Left cardiac atrium (tissue), 4 donors: ENCODE data around the gene TMEM208. TPM values are rescaled to one million over a fixed set of nuclear protein-coding genes. Genes with fewer than 3 reads are reported as not detected.
A peak's percentile ranks its signal among the peaks of the same experiment; 100 is the strongest.

Experiments
- ATAC-seq, 2 donors: fragments of 200-7000 bp; cut with Tn5 transposase; one replicate each; pipeline ENCODE4 v1.9.1; 2020; ENCODE audit warnings: mild to moderate bottlenecking in 2 of 2, moderate library complexity in 2 of 2
- DNase-seq: peaks from one replicate; pipeline ENCODE4 v3.0.0-alpha.2; 2020
- intact Hi-C, 2 donors: fragments of 100-400 bp; cut with DNase I; formaldehyde crosslinking; loops; one replicate each; pipeline versions ENCODE4 v1.14.1 to v1.15.1; 2022 to 2023
- total RNA-seq, 2 donors: library from RNA; stranded (reverse); fragmentation: NEBNext Ultra II Directional; extraction: Animal tissue kit (Norgen Biotek cat#: 25700); gene quantifications; one replicate each; pipeline ENCODE4 v1.2.1, GENCODE V29; 2021
- donor health status: DM: no; HTN: yes; CAD: no.
- donor health status: DM: no; HTN: yes; CAD: no; lungs with severe emphysema.
- donor health status: DM: yes; HTN: yes; CAD: no.
- donor health status: Dilated cardiomyopathy.

Gene TMEM208
- total RNA-seq, 2 donors from 2014 or later, result 17.4 to 25.3 TPM

DNA sequence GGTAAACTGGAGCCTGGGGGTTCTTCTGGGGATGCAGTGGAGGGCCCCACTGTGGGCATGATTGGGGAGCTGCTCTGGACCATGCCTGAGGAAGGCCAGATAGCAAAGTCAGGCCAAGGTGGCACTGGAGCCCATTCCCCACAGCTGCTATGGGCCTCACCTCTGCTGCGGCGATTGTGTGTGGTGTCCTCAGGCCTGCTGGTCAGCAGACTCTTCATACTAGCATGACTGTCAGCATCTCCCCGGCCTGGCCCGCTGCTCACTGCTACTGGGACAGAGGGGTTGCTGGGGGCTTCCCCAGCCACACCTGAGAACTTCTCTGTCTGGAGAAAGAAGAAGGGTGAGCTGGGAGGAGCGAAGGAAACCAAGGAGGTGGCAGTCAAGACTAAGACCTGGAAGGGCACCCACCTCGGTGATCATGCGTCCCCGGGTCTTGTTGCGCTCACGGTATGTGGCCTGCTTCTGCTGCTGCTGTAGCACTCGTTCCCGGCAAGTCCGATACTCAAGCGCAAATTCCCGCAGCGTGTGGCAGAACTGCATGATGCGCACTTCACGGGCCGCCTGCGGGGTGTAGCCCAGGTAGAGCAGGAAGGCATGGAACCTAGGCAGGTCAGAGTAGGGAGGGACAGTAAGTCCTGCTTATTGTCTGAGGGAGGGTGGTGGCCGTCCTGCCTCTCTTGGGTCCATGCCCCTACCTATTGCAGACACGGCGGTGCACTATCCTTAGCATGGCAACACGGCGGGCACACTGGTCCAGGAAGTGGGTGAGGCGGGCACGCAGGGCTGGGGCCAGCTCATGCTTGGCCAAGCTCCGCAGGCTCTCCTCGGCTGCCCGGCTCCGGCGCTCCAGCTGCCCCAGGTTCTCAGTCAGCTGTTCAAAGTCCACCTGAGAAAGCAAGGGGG is 3.2 kb downstream of the TMEM208 start:
- intact Hi-C loops, result no loop called here
- ATAC-seq (no peak), DNase-seq (peak; percentile 18)

DNA sequence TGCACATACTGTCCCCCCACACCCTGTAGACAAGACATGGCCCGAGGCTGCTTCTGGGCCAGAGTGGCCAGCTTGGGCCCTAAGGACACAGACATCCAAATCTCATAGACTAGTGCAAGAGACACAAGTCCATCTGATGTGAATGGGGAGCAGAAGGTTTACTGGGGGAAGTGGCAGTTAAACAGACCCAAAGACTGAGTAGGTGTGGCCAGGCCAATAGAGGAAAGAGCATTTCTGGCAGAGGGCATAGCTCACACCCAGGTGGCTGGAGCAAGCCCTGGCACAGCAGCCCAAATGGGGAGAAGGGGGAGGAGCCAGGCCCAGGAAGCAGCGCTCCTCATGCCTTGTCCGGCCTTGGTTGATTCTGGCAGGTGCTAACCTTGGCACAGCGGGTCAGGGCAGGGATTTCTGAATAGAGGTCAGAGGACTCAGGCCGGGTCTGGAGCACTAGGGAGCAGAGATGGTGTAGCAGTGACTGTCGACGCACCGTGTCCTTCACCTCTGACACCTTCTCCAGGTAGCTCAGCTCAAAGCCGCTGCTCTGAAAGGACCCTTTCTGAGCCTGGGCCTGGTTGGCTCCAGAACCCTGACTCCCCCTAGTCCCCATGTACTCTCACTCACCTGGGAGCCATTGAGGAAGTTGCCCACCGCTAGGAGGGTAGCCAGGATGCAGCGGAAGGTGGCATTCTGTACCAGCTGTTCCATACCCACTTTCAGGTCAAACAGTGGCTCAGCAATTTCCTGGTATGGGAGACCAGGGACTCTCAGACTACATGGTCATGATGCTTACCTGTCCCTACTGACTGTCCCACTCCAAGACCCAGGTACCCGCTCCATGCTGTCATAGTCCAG is 4.1 kb downstream of the TMEM208 start:
- intact Hi-C loops, result no loop called here
- no peak for ATAC-seq
- peak; percentile 12 for DNase-seq

GRCh38 chr16:67233596-67233995 is 6.7 kb downstream of the TMEM208 start:
- no peak for DNase-seq
- intact Hi-C loops, result no loop called here
- no peak for ATAC-seq

DNA sequence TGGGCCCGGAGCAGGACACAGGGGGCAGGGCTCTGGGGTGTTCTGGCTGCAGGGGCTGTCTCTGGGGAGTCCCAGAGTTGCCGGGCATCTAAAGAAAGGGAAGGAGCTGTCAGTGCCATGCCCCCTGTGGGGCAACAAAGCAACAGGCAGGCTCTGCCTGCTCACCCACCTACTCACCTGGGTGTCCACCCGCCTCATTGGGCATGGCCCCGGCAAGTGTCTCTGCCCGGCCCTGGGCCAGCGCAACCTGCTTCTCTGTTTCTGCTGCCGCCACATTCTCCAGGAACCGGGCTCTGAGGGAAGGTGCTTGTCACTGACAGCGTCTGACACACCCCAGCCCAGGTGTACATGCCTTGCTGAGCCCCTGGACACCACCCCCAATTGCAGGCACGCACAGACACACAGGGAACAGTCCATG is 7.3 kb downstream of the TMEM208 start:
- DNase-seq (no peak), ATAC-seq (no peak)
- intact Hi-C loops, result no loop called here

- ATAC-seq, result no peak
- intact Hi-C loops, result no loop called here
- no peak for DNase-seq
Measured at GRCh38 chr16:67235816-67236562, 9.1 kb downstream of the TMEM208 start.

DNA sequence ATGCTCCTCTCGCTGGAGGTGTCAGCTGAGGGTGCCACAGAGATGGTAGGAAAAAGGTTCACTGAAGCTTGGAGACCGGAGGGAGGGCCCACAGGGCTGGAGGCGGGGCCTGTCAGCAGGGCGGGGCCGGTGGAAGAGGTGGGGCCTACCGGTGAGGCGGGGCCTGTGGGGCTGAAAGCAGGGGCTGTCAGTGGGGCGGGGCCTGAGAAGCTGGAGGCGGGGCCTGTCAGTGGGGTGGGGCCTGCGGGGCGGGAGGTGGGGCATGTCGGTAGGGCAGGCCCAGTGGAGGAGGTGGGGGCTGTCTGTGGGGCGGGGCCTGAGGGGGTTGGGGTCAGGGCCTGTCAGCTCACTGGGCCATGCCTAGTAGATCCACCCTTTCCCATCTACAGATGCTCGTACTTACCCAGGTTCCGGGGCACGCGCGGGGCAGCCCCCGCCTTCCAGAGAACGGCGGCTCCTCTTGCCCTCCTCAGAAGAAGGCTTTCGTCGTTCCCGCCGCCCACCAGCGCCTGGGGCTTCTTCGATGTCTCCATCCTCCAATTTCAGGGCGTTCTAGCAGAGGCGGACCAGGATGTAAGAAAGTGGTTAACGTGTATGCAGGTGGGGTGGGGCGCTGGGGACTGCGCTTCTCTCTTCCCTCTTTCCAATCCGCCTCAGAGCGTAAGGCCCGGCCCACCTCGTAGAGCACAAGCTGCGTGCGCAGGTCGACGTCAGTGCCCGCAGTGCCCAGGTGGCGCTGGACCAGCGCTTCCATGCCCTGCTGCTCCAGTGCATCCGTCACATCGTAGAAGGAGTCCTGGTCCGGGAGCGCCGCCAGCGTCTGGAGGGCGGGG is 9.8 kb downstream of the TMEM208 start:
- DNase-seq, result peak; percentile 48
- peak; percentile 18 to 19 for ATAC-seq
- intact Hi-C loops, result no loop called here

- intact Hi-C loops, result no loop called here
- ATAC-seq (no peak), DNase-seq (no peak)
Measured at GRCh38 chr16:67237396-67238277, 10.7 kb downstream of the TMEM208 start.

GRCh38 chr16:67238278-67238575 is 11.3 kb downstream of the TMEM208 start:
- no peak for ATAC-seq
- intact Hi-C loops, result no loop called here

DNA sequence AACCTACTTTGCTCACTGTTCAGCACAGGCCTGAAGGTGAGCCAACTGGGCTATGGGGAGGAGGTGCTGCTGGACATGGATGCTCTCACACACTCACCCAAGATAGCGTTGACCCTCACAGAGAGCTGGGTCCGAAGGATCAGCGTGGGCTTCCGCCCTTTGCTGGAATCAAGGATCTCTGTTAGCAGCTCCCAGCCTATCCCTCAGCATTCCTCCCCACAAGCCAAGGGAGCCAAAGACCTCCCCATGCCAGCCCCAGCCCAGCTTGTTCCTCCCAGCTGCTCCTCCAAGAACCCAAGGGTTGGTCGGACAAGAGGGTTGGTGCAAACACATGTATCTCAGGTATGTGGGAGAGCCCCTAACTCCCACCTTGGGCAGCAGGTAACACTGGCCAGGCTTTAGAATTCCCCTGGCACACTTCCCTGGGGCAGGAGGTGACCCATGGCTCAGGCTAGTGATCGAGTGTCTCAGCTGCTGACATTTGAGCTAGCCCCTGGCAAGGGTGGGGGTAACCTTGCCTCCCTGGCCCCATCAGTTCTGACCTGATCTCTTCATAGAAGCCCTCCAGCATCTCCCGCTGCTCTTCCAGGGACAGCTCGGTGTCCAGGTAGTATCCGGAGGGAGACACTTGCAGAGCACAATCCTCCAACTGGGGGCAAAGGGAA is 12.0 kb downstream of the TMEM208 start:
- intact Hi-C loops, result no loop called here
- ATAC-seq (no peak), DNase-seq (no peak)

More at GRCh38 chr16:67238278-67238575, 11.3 kb downstream of the TMEM208 start:
- DNase-seq, result no peak

- ATAC-seq, result no peak
- no peak for DNase-seq
- intact Hi-C loops, result no loop called here
Measured at GRCh38 chr16:67240506-67240905, 13.6 kb downstream of the TMEM208 start.

DNA sequence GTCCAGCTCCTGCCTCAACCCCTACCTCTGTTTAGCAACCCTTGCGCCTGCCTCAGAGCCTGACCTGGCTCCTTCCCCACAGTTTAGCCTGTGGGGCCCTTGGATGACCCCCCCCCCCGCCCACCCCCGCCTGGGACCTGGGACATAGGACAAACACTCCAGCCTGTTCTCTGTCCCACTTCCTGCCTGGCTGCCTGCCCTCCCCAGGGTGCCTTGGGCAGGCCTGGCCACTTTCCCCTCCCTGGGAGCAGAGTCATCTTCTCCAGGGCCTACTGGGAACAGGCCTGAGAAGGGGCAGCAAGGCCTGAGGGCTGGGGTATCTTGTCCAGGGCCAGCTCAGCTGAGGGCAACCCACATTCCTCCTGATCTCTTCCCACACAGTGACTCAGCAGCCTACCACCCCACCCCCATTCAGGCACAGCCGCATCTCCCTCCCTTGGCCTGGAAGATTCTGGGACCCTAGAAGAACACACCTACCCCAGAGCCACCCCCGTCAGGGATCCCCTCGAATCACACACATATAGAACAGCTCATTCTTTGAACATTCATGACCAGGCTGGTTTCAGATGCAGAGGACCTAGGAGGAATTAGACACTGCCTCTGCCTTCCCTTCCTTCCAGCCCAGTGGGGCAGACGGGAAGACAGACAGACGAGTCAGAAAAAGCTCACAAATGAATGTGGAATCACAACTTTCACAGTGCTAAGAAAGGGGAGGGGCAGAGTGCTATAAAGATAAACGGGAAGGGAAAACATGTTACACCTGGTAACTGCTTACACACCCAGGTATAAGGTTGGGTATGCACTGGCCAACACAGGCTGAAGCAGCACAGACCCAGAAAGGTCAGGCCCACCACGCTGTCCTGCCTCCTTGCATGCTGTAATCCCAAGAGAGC is 14.3 kb downstream of the TMEM208 start:
- intact Hi-C loops, result no loop called here
- peak; percentile 77 for DNase-seq
- ATAC-seq, result peak; percentile 31 to 62

- ATAC-seq (peak in 1 of 2 donors; percentile 1), DNase-seq (no peak)
- intact Hi-C loops, result no loop called here
Measured at GRCh38 chr16:67242138-67242730, 15.3 kb downstream of the TMEM208 start.

- intact Hi-C loops, result no loop called here
- DNase-seq, result peak; percentile 60
- no peak for ATAC-seq
Measured at GRCh38 chr16:67243481-67243880, 16.6 kb downstream of the TMEM208 start.

DNA sequence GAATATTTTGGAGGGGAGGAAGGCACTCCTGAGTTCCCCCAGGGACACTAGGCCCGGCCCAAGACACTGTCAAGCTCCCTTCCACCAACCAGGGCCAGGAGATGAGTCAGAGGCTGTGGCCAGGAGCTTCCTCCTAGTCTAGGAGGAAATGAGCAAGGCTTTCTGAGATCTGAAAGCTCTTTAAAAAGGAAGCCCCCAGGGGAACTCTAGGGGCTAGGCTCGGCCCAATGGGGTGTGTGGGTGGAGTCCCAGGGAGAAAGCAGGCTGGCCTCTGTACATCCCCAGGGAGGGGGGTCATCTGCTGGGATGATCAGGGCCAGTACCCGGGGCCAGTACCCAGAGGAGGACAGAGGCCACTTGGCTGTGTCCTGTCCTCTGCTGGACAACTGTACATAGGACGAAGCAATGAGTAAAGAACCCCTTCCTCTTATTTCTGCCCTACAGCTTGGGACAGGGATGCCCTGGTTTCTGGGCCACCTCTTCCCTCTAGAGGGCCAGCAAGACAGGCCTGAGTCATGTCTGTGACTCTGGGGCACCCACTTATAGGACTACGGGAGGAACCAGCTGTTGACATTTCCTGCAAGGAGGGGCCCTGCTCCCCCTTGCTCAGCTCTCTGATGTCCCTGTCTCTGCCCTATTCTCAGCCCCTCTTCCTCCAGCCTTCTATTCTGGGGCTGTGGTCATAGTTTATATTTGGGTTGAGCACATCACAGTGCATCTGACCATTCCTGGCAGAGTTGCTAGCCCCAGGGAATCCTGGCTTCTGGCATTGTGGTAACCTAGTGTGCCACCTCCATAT is 17.7 kb downstream of the TMEM208 start:
- intact Hi-C loops, result no loop called here
- DNase-seq (peak; percentile 84), ATAC-seq (peak; percentile 9 to 14)

- no peak for DNase-seq
- no peak for ATAC-seq
- intact Hi-C loops, result no loop called here
Measured at GRCh38 chr16:67245186-67245585, 18.3 kb downstream of the TMEM208 start.
